SK-MEL-5 (cell line): ENCODE results near the gene RUSC2. TPM values are rescaled to one million over a fixed set of nuclear protein-coding genes. Genes with fewer than 3 reads are reported as not detected.
"Not testable (repeated sequence)": the region's sequence is repeated elsewhere in the genome, so short reads cannot be mapped to it uniquely, and the experiment has no call there.

Experiments
- DNase-seq: peaks from one replicate; pipeline ENCODE4 v3.0.0-alpha.2; 2016; ENCODE audit warnings: low read depth, low spot score
- in situ Hi-C: cut with HindIII; loops from 2 replicates; pipeline ENCODE4 v1.10.0; 2016; ENCODE audit warnings: low sequenced_read_pairs, high pct_unique_total_duplicates, low pct_unique_long_range_greater_than_20kb
- total RNA-seq: library from RNA; depleted of rRNA; stranded (reverse); fragments of >200 nt; shearing (Covaris generic); gene quantifications from 2 replicates; pipeline ENCODE4 v1.2.3, GENCODE V29; 2014

RUSC2 gene
- total RNA-seq, 1 experiment from 2014 or later = 4.4 TPM

- in situ Hi-C loops = no loop called here
- no peak for DNase-seq
Observed at GRCh38 chr9:35490155-35490909, 421 bp downstream of the RUSC2 start.

DNA sequence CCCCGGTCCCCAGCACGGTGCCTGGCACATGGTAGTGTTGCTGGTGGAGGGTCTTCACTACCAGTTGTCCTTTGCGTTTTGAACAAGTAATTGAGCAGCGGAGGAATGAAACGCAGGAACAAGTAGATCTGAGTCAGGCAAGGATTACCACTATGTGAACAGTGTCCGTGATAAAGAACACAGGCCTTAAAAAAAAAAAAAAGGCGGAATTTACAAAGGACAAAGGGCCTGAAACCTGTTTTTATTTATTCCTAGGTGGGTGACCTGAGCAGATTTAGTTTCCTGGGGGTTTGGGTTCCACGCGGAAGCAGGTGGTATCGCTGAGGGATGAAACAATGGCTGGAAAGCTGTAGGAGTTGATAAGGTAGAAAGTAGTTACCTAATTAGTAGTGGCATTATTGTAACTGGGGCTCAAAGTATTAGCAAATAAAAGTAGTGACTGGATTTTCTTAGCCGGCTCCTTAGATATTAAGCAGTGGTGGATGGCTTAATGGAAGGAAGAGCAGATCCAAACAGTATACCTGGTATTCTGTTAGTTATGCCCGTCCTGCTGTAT, 1.1 kb downstream of the RUSC2 start:
- DNase-seq = no peak
- in situ Hi-C loops = no loop called here

DNA sequence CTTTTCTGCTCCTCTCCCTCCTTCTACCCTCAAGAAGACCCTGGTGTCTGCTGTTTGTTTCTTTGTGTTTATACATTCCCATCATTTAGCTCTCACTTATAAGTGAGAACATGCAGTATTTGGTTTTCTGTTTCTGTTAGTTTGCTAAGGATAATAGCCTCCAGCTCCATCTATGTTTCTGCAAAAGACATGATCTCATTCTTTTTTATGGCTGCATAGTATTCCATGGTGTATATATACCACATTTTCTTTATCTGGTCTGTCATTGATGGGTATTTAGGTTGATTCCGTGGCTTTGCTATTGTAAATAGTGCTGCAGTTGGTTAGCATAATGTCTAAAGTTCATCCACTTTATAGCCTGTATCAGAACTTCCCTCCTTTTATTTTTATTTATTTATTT, 3.2 kb downstream of the RUSC2 start:
- in situ Hi-C loops, DNase-seq: not testable (repeated sequence)

- in situ Hi-C loops = no loop called here
- no peak for DNase-seq
Observed at GRCh38 chr9:35495984-35496383, 6.1 kb downstream of the RUSC2 start.

DNA sequence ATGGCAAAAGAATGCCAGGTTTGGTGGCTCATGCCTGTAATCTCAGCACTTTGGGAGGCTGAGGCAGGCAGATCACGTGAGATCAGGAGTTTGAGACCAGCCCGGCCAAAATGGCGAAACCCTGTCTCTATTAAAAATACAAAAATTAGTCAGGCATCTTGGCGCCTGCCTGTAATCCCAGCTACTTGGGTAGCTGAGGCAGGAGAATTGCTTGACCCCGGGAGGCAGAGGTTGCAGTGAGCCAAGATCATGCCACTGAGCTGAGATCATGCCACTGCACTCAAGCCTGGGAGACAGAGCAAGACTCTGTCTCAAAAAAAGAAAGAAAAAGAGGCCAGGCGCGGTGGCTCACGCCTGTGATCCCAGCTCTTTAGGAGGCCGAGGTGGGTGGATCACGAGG, 8.3 kb downstream of the RUSC2 start:
- in situ Hi-C loops, DNase-seq: not testable (repeated sequence)

GRCh38 chr9:35499029-35499700, 9.3 kb downstream of the RUSC2 start:
- in situ Hi-C loops = no loop called here

GRCh38 chr9:35499701-35500030, 9.8 kb downstream of the RUSC2 start:
- no peak for DNase-seq
- in situ Hi-C loops = no loop called here

More at GRCh38 chr9:35499029-35499700, 9.3 kb downstream of the RUSC2 start:
- DNase-seq = no peak

- in situ Hi-C loops = no loop called here
- DNase-seq = no peak
Observed at GRCh38 chr9:35500130-35500748, 10.3 kb downstream of the RUSC2 start.

GRCh38 chr9:35501946-35502345, 12.0 kb downstream of the RUSC2 start:
- no peak for DNase-seq
- in situ Hi-C loops = no loop called here

DNA sequence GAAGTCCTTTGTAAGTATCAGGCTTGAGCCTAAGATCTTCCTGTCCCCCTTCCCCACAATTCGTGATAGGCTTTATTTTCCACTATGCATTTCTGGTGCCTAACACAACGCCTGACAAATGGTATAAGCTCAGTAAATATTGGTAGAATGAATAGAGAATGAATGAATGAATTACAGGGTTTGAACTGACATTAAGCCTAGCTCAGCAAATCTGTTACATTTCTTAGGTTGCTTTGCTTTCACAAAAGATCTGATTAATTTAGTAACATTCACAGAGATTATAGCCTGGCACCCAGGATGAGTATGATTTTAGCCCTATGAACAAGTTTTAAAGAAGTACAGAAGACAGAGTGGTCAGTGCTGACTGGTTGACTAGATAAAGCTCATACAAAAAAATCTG, 16.4 kb downstream of the RUSC2 start:
- in situ Hi-C loops = no loop called here
- DNase-seq = no peak

DNA sequence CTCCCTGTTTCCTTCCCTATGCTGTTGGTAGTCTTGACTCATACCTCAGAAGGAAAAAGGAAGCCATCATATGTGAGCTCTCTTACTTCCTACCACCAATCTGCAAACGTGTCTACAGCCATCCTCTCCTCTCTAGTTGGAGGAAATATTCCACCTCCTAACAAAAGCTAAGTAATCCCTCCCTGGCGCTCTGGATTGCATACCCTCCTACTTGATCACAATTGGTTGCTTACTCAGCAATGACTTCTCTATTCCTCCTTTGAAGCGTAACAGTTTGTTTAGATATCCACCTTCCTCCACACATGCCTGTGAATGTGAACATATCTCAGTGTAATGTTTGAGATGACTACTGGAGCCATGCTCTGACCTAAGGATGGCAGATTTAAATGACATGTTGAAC, 18.2 kb downstream of the RUSC2 start:
- in situ Hi-C loops = no loop called here
- no peak for DNase-seq

GRCh38 chr9:35510383-35510753, 20.5 kb downstream of the RUSC2 start:
- in situ Hi-C loops = no loop called here
- DNase-seq = no peak

DNA sequence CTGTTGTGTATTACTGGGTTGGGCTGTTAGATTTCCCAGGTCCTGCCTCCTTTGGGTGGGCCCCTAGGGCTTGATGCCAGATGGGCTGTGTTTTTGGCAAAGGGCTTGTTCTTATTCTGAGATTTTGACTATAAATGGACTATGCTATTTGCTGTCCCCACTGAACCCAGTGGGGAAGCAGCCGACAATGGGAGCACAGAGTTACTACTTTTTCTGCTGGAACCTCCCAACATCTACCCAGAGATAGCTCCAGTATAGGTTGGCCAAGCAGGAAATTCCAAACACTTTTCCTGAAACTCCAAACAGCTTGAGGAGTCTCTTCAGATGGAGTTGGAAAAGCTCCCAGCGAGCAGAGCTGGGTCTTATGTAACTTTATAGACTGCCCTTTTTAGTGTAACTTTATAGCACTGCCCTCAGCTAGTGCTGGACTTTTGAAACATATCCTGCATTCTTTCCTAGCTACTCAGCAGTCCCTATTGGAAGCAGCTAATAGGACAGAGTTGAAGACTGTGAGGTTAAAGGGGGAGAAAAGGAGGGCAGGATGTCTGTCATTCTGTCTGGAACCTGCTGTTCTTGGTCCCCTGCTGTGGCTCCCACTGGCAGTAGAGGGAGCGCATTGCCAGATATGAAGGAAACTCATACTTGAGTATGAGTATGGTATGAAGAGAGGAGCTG, 21.0 kb downstream of the RUSC2 start:
- in situ Hi-C loops = no loop called here
- DNase-seq = no peak

DNA sequence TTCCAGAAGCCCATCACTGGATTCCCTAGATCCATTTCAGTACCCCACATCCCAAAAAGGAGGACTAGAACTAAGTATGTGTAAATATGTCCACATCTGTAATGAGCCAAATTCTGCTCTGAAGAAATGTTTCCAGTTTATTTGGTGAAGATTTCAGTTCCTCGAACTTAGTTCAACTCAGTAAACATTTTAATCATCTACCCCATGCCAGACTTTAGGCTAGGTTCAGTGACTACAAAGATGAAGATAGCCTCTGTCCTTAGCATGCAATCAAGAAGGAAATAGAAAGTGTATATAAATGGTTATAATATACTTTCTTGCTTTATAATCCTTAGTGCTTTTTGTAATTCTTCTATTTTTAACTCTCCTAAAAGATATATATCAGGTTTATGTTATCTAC, 21.5 kb downstream of the RUSC2 start:
- in situ Hi-C loops = no loop called here
- DNase-seq = no peak

- no peak for DNase-seq
- in situ Hi-C loops = no loop called here
Observed at GRCh38 chr9:35515766-35516165, 25.9 kb downstream of the RUSC2 start.

- in situ Hi-C loops = no loop called here
- DNase-seq = no peak
Observed at GRCh38 chr9:35516479-35516878, 26.6 kb downstream of the RUSC2 start.

- in situ Hi-C loops = no loop called here
- peak; percentile 91 for DNase-seq
Observed at GRCh38 chr9:35517131-35517530, 27.2 kb downstream of the RUSC2 start.

DNA sequence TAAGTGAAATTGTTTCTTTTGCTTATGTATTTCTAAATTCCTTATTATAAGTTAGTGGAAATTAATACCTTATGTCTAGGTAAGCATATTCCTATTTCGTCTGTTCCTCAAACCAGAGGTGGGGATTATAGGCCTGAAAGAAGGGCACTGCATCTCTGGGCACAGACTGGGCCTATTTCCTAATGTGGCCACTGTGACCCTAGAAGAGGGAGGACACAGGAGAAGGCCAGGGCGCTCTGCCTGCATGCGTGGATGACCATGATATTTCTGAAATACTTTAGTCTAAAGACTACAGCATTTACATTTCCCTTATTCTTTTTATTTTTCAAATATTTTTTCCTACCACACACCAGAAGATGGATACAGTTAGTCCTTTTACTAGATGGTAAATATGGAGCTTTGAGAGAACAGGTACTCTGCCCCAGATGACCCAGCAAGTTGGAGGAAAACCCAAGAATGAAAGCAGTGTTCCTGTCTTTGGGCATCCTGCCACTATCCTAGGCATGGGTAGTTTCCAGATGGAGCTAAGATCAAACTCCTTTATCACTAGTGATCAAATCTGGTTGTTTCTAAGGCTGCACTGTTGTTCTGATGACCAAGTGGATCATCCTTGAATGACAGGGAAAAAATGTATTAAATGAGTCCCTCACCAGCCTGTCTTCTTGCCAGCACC, 27.8 kb downstream of the RUSC2 start:
- in situ Hi-C loops = no loop called here

More for the DNA sequence above, 27.8 kb downstream of the RUSC2 start:
- DNase-seq = no peak
